Measurements from ENCODE around the gene GPRC5C. TPM values are rescaled to one million over a fixed set of nuclear protein-coding genes. Genes with fewer than 3 reads are reported as not detected.

The GPRC5C gene
- total RNA-seq, 4 donors from 2014 or later = 12.6 to 23.6 (median 14.5) TPM

DNA sequence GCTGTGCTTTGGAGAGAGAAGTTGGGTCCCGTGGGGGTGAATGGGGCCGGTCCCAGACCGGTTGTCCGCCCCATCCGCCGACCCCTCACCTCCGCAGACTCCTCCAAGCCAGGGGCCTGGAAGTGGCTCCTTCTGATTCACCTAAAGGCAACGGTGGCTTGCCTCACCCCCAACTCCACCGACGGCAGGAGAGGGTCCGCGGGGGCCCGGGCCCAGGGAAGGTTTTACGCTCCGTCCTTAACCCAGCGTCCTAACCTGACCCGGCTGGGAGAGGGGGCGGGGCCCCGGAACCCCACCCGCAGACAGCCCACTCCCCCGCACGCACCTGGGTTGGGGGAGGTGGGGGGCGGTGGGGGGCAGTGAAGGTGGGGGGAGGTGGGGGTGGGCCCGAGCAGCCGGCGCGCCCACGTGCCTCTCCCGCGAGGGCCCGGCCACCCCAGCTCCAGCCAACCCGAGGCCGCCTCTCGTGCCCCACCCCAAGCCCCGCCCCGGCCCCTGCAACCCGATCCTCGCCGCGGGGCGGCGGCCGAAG, 21.8 kb downstream of the GPRC5C start:
- H3K9me3 ChIP-seq = no peaks in the 10 kb centered on the region
- intact Hi-C loops (cut with DNase I) = loop anchor here (5.0 to 10.0 kb wide), 2 partner anchors 241 to 421 kb away; partner anchors contain the start of genes FDXR and TTYH2
- peaks cover 0 to 6% (median 0%) of the 10 kb centered on the region in 4 donors for H3K27me3 ChIP-seq
- TF ChIP-seq POLR2AphosphoS5 (IDR thresholded peaks at IDR 0.05) (no peak), EP300 (IDR thresholded peaks at IDR 0.05) (no peak), POLR2A (IDR thresholded peaks at IDR 0.05; ENCODE audit: low read depth) (no peak)
- TF ChIP-seq, protein P1, sequence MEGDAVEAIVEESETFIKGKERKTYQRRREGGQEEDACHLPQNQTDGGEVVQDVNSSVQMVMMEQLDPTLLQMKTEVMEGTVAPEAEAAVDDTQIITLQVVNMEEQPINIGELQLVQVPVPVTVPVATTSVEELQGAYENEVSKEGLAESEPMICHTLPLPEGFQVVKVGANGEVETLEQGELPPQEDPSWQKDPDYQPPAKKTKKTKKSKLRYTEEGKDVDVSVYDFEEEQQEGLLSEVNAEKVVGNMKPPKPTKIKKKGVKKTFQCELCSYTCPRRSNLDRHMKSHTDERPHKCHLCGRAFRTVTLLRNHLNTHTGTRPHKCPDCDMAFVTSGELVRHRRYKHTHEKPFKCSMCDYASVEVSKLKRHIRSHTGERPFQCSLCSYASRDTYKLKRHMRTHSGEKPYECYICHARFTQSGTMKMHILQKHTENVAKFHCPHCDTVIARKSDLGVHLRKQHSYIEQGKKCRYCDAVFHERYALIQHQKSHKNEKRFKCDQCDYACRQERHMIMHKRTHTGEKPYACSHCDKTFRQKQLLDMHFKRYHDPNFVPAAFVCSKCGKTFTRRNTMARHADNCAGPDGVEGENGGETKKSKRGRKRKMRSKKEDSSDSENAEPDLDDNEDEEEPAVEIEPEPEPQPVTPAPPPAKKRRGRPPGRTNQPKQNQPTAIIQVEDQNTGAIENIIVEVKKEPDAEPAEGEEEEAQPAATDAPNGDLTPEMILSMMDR (IDR thresholded peaks at IDR 0.05) = peak in 1 of 3 experiments; percentile 16
- no peaks in the 10 kb centered on the region for H3K36me3 ChIP-seq
- peak overlapping the region; percentile 49 to 65 (median 56) for H3K4me3 ChIP-seq
- peak overlapping the region; percentile 80 to 85 (median 83) for H3K27ac ChIP-seq (replicated peaks in 1 of 4)
- 30% methylated on average over 2 of the region's 43 CpGs for WGBS
- DNase-seq (ENCODE audit: extremely low spot score) = no peak
- peaks cover 38 to 45% (median 41%) of the 10 kb centered on the region in 4 donors for H3K4me1 ChIP-seq

DNA sequence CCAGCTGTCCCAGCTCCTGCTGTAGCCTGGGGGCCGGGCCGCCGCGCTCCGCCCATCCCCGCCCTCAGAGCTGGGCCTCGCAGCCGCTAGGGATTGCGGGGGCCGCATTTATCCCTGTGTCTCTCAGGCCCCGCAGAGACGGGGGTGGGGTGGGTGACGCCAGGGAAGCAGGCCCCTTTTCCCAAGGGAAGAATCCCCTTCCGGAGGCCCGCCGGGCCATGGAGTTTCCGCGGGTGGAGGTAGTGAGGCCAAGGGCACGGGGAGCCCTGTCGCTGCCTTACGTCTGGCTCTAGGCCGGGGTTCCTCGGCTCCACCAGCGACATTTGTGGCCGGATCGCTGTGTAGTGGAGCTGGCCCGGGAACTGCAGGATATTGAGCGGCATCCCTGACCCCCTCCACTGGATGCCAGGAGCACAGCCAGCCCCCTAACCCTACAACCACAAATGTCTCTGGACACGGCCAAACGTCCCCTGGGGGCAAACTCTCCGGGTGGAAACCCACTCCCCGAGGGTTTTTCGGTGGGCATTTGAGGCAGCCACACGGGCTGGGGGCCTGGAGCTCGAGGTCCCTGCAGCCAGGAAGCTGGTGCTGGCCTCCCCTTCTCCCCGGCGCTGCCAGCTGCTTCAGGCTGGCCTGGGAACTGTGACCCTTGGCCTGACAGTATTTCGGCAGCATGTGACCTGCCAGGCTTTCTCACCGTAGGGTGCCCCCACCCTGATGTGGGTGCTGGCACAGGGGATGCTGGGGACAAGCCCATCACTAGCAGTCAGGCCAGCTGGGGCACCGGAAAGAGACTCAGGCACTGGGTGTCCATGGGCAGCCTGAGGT, 22.5 kb downstream of the GPRC5C start:
- H3K4me3 ChIP-seq = peak overlapping the region; percentile 49 to 65 (median 56)
- peak overlapping the region; percentile 80 to 85 (median 83) for H3K27ac ChIP-seq (replicated peaks in 1 of 4)
- TF ChIP-seq EP300 (IDR thresholded peaks at IDR 0.05) (no peak), POLR2A (IDR thresholded peaks at IDR 0.05; ENCODE audit: low read depth) (peak; percentile 38), POLR2AphosphoS5 (IDR thresholded peaks at IDR 0.05) (peak; percentile 80 to 84)
- TF ChIP-seq, protein P1 (IDR thresholded peaks at IDR 0.05) = peak; percentile 11 to 40 (median 35)
- 17% methylated on average over 14 of the region's 40 CpGs for WGBS
- H3K36me3 ChIP-seq = no peaks in the 10 kb centered on the region
- intact Hi-C loops (cut with DNase I) = loop anchor here (5.0 to 10.0 kb wide), 2 partner anchors 242 to 420 kb away; partner anchors contain the start of genes FDXR and TTYH2
- peaks cover 0 to 7% (median 0%) of the 10 kb centered on the region in 4 donors for H3K27me3 ChIP-seq
- peak; percentile 98 for DNase-seq (ENCODE audit: extremely low spot score)
- H3K9me3 ChIP-seq = no peaks in the 10 kb centered on the region
- peaks cover 38 to 45% (median 41%) of the 10 kb centered on the region in 4 donors for H3K4me1 ChIP-seq

DNA sequence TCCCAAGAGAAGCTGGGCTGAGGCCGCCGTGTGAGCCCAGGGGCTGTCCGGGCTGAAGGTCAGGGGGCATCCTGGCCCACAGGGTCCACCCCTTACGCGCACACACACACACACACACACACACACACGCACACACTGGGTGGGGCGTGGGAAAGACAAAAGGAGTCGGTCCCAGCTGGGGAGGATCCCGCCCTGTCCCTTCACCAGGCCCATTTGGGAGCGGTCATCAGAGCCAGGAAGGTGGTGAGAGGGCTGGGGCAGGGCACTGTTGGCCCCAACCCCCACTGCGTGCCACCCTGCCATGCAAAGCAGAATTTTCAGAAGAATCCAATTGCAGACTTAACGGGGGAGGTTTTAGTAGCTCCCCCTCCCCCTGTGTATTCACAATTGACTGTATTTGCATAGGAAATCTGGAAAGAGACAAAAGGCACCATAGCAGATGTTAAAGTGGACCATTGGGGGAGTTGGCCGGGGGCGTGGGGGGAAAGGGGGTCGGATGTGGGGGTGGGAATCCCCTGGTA, 23.2 kb downstream of the GPRC5C start:
- H3K36me3 ChIP-seq = no peaks in the 10 kb centered on the region
- TF ChIP-seq POLR2AphosphoS5 (IDR thresholded peaks at IDR 0.05) = no peak
- TF ChIP-seq, protein P1 (IDR thresholded peaks at IDR 0.05) = no peak
- H3K9me3 ChIP-seq = no peaks in the 10 kb centered on the region
- no peak overlapping the region for H3K4me3 ChIP-seq
- H3K27ac ChIP-seq (replicated peaks in 1 of 4) = peak overlapping the region; percentile 80 to 85 (median 83)
- DNase-seq (ENCODE audit: extremely low spot score) = no peak
- WGBS = 79% methylated on average over 7 of the region's 15 CpGs
- peaks cover 38 to 45% (median 41%) of the 10 kb centered on the region in 4 donors for H3K4me1 ChIP-seq
- intact Hi-C loops (cut with DNase I) = loop anchor here (10.0 kb wide), 1 partner anchor 420 kb away; the partner anchor contains the start of gene FDXR
- H3K27me3 ChIP-seq = peaks cover 0 to 14% (median 0%) of the 10 kb centered on the region in 4 donors

DNA sequence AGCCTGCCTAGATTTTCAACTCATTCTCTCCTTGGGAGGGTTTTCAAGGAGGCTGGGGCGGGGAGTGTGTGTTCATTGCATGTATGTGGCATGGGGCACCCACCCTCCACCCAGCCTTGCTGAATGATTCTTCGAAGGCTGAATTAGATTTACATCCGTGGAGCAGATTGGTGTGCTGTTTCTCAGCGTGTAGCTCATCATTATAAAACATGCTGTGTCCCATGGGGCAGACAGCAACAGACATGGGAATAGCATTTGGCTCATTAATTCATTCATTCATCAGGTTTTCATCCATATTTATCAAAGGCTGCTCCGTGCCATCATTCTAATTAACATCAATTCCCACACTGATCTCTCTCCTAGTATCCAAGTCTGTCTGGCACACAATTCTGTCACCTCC, 23.9 kb downstream of the GPRC5C start:
- intact Hi-C loops (cut with DNase I) = loop anchor here (10.0 kb wide), 1 partner anchor 419 kb away; the partner anchor contains the start of gene FDXR
- Histone ChIP-seq H3K4me1 (peaks cover 38 to 45% (median 41%) of the 10 kb centered on the region in 4 donors), H3K36me3 (no peaks in the 10 kb centered on the region), H3K4me3 (no peak overlapping the region), H3K27me3 (peaks cover 0 to 14% (median 0%) of the 10 kb centered on the region in 4 donors), H3K27ac (replicated peaks in 1 of 4) (no peak overlapping the region), H3K9me3 (no peaks in the 10 kb centered on the region)
- no peak for DNase-seq (ENCODE audit: extremely low spot score)
- TF ChIP-seq, protein P1 (IDR thresholded peaks at IDR 0.05) = no peak
- WGBS = 87% methylated on average over 5 of the region's 5 CpGs

Measured in esophagus muscularis mucosa (tissue), 4 donors.